Measurements from ENCODE around the gene UBASH3B.

- TF ChIP-seq CTCF (IDR thresholded peaks at IDR 0.05; ENCODE audit: poor library complexity) (no peak), EZH2phosphoT487 (IDR thresholded peaks at IDR 0.05; ENCODE audit: low read depth, severe bottlenecking, unreplicated experiment) (no peak)
These were observed 12.6 kb upstream of the UBASH3B start for GRCh38 chr11:122642971-122643370.
